H9 (cell line): ENCODE data around the gene UST. TPM values are rescaled to one million over a fixed set of nuclear protein-coding genes. Genes with fewer than 3 reads are reported as not detected.
"Not testable (repeated sequence)": the region's sequence is repeated elsewhere in the genome, so short reads cannot be mapped to it uniquely, and the experiment has no call there.

Experiments
- DNase-seq: peaks from one replicate; pipeline ENCODE4 v3.0.0-alpha.2; 2017
- H2AFZ ChIP-seq: one replicate; pipeline ENCODE4 v1.6.1; 2013; ENCODE audit warnings: mild to moderate bottlenecking, low read length, control low read depth, moderate library complexity
- H2AK5ac ChIP-seq: 2 replicates; pipeline ENCODE4 v1.6.1; 2013; ENCODE audit warnings: low read length, control low read depth, mixed read lengths; ENCODE audit not compliant: insufficient read length
- H2BK120ac ChIP-seq: one replicate; pipeline ENCODE4 v1.6.1; 2013; ENCODE audit warnings: low read depth, mild to moderate bottlenecking, low read length, control low read depth, inconsistent platforms; ENCODE audit not compliant: poor library complexity, severe bottlenecking
- H2BK12ac ChIP-seq: 2 replicates; pipeline ENCODE4 v1.6.1; 2013; ENCODE audit warnings: low read length, control low read depth, mixed read lengths, low read depth; ENCODE audit not compliant: insufficient read length
- H2BK15ac ChIP-seq: 2 replicates; pipeline ENCODE4 v1.6.1; 2013; ENCODE audit warnings: low read depth, low read length, control low read depth
- H2BK20ac ChIP-seq: one replicate; pipeline ENCODE4 v1.6.1; 2013; ENCODE audit warnings: low read depth, mild to moderate bottlenecking, low read length, control low read depth, inconsistent platforms; ENCODE audit not compliant: poor library complexity, severe bottlenecking
- H2BK5ac ChIP-seq: 2 replicates; pipeline ENCODE4 v1.6.1; 2013; ENCODE audit warnings: low read length, control low read depth, mixed read lengths; ENCODE audit not compliant: insufficient read length
- H3K14ac ChIP-seq: 2 replicates; pipeline ENCODE4 v1.6.1; 2013; ENCODE audit warnings: low read length, control low read depth; ENCODE audit not compliant: insufficient read depth
- H3K18ac ChIP-seq: 2 replicates; pipeline ENCODE4 v1.6.1; 2013; ENCODE audit warnings: low read depth, mild to moderate bottlenecking, mixed read lengths, low read length, control low read depth; ENCODE audit not compliant: insufficient read length
- H3K23ac ChIP-seq: 2 replicates; pipeline ENCODE4 v1.6.1; 2013; ENCODE audit warnings: low read length, control low read depth, mixed read lengths, low read depth; ENCODE audit not compliant: insufficient read length
- H3K23me2 ChIP-seq: 2 replicates; pipeline ENCODE4 v1.6.1; 2013; ENCODE audit warnings: low read depth, mild to moderate bottlenecking, mixed read lengths, low read length, control low read depth; ENCODE audit not compliant: insufficient read length, poor library complexity, severe bottlenecking
- H3K27ac ChIP-seq: 2 replicates; pipeline ENCODE4 v1.5.1; 2013; ENCODE audit warnings: low read length, control low read depth, mixed read lengths, low read depth; ENCODE audit not compliant: insufficient read length
- H3K27me3 ChIP-seq: 2 replicates; pipeline ENCODE4 v1.6.1; 2013; ENCODE audit warnings: low read length, control low read depth, inconsistent platforms; ENCODE audit not compliant: insufficient read depth
- H3K4ac ChIP-seq: 2 replicates; pipeline ENCODE4 v1.6.1; 2013; ENCODE audit warnings: low read depth, mild to moderate bottlenecking, control low read depth, inconsistent platforms, low read length, moderate library complexity
- H3K4me1 ChIP-seq: 2 replicates; pipeline ENCODE4 v1.6.1; 2013; ENCODE audit warnings: low read length, control low read depth, inconsistent platforms; ENCODE audit not compliant: insufficient read depth
- H3K4me2 ChIP-seq: 2 replicates; pipeline ENCODE4 v1.6.1; 2013; ENCODE audit warnings: low read length, control low read depth, mixed read lengths; ENCODE audit not compliant: insufficient read length, insufficient read depth
- H3K56ac ChIP-seq: 2 replicates; pipeline ENCODE4 v1.6.1; 2013; ENCODE audit warnings: low read depth, mild to moderate bottlenecking, mixed read lengths, low read length, control low read depth; ENCODE audit not compliant: insufficient read length
- H3K79me1 ChIP-seq: 2 replicates; pipeline ENCODE4 v1.6.1; 2013; ENCODE audit warnings: low read depth, mild to moderate bottlenecking, moderate library complexity, low read length, control low read depth, inconsistent platforms; ENCODE audit not compliant: insufficient read depth, poor library complexity, severe bottlenecking
- H3K79me2 ChIP-seq: 2 replicates; pipeline ENCODE4 v1.6.1; 2013; ENCODE audit warnings: low read length, control low read depth, inconsistent platforms; ENCODE audit not compliant: insufficient read depth
- H3K9ac ChIP-seq: 2 replicates; pipeline ENCODE4 v1.6.1; 2013; ENCODE audit warnings: low read length, control low read depth, mixed read lengths; ENCODE audit not compliant: insufficient read length; ENCODE audit errors: extremely low read depth
- H3K9me3 ChIP-seq: one replicate; pipeline ENCODE4 v1.6.1; 2013; ENCODE audit warnings: low read depth, low read length, inconsistent platforms; ENCODE audit not compliant: control insufficient read depth
- H3T11ph ChIP-seq: one replicate; pipeline ENCODE4 v1.6.1; 2013; ENCODE audit warnings: mild to moderate bottlenecking, low read length, control low read depth, inconsistent platforms
- H4K20me1 ChIP-seq: one replicate; pipeline ENCODE4 v1.6.1; 2013; ENCODE audit not compliant: control insufficient read depth, insufficient read length, insufficient read depth
- H4K5ac ChIP-seq: 2 replicates; pipeline ENCODE4 v1.6.1; 2013; ENCODE audit warnings: low read depth, mild to moderate bottlenecking, mixed read lengths, low read length, control low read depth; ENCODE audit not compliant: insufficient read length
- H4K8ac ChIP-seq: replicated peaks from 2 replicates; pipeline ENCODE4 v1.6.1; 2013; ENCODE audit warnings: low read length, control low read depth, mixed read lengths, low read depth; ENCODE audit not compliant: insufficient read length
- H4K91ac ChIP-seq: 2 replicates; pipeline ENCODE4 v1.6.1; 2013; ENCODE audit warnings: low read depth, mild to moderate bottlenecking, moderate library complexity, mixed read lengths, low read length, control low read depth; ENCODE audit not compliant: insufficient read length
- H3K27ac Mint-ChIP-seq, 3 experiments: 2 replicates in 2 of 3; 3 replicates in 1 of 3; pipeline ENCODE4 v1.8.0; 2020 to 2021; ENCODE audit warnings: mixed read lengths in 3 of 3, mild to moderate bottlenecking in 1 of 3, moderate library complexity in 1 of 3
- H3K27me3 Mint-ChIP-seq: 2 replicates; pipeline ENCODE4 v1.8.0; 2021; ENCODE audit warnings: low read depth, mild to moderate bottlenecking, moderate library complexity, mixed read lengths
- H3K36me3 Mint-ChIP-seq, 3 experiments: 2 replicates in 2 of 3; 3 replicates in 1 of 3; pipeline ENCODE4 v1.8.0; 2020 to 2021; ENCODE audit warnings: low read depth in 3 of 3, mixed read lengths in 3 of 3; ENCODE audit not compliant: insufficient read depth in 1 of 3
- H3K4me1 Mint-ChIP-seq, 2 experiments: 2 replicates each; pipeline ENCODE4 v1.8.0; 2020; ENCODE audit warnings: mixed read lengths in 2 of 2
- H3K4me3 Mint-ChIP-seq, 2 experiments: 2 replicates in 1 of 2; 3 replicates in 1 of 2; pipeline ENCODE4 v1.8.0; 2020 to 2021; ENCODE audit warnings: mild to moderate bottlenecking in 2 of 2, mixed read lengths in 2 of 2, moderate library complexity in 1 of 2
- H3K9me3 Mint-ChIP-seq, 2 experiments: 2 replicates in 1 of 2; 3 replicates in 1 of 2; pipeline ENCODE4 v1.8.0; 2020; ENCODE audit warnings: mild to moderate bottlenecking in 2 of 2, mixed read lengths in 2 of 2, moderate library complexity in 1 of 2
- WGBS: extraction: QIAGEN DNeasy Blood & Tissue Kit; methylation state at CpG from one replicate; pipeline ENCODE4 v1.1.7; 2013; ENCODE audit warnings: missing lambda C conversion rate, low lambda C conversion rate, mixed read lengths; ENCODE audit not compliant: insufficient read length; ENCODE audit errors: extremely low coverage; 5-methylcytosine and 5-hydroxymethylcytosine counted together
- total RNA-seq: library from RNA; stranded (reverse); gene quantifications from 2 replicates; pipeline ENCODE4 v1.2.1, GENCODE V29; 2021
- TF ChIP-seq, protein P1 (sequence below): fragments of 200-600 bp; sonication (generic); conservative IDR thresholded peaks from 3 replicates; pipeline ENCODE4 v1.8.0; 2021; ENCODE audit warnings: antibody characterized with exemption, mild to moderate bottlenecking

UST gene
- total RNA-seq, 1 experiment from 2014 or later = 14.4 TPM

DNA sequence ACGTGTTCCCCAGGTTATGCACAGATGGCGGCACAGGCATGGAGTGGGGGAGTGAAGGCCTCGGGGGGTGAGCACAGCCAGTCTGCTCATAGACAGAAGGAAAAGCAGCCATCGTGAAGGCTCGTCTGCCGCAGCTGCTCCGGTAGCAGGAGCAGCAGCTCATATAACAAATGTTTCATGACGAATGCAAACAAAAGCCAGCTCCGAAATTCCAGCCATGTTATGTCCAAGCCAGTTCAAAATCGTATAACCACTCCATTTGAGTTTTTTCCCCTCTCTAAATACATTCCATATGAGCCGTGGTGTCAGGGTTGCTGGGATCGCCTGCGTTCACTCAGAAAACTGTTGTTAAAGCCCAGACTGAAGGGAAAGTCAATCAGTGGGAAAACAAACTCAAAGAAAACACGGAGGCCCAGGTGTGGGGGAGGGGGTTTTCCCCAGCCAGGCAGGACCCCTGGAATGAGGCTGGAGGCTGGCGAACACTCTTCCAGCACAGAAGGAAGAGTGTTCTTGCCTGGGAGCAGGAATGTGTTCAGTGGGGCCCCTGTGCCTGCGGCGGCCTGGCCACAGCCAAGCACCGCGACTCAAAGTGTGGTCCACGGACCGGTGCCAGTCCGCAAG is 290.3 kb downstream of the UST start:
- Histone ChIP-seq H3K27ac (no peak overlapping the region), H3T11ph (no peak overlapping the region), H3K79me1 (no peaks in the 10 kb centered on the region), H3K9me3 (no peaks in the 10 kb centered on the region), H3K18ac (no peak overlapping the region), H3K56ac (no peak overlapping the region), H2BK120ac (no peak overlapping the region), H2BK5ac (no peak overlapping the region), H4K20me1 (no peaks in the 10 kb centered on the region), H3K9ac (no peak overlapping the region), H2BK12ac (no peak overlapping the region), H3K23ac (no peak overlapping the region), H2AK5ac (no peak overlapping the region), H3K14ac (no peak overlapping the region), H3K4me1 (no peaks in the 10 kb centered on the region; the same call in 1 of the 2 replicates), H2BK15ac (no peak overlapping the region), H4K8ac (no peak overlapping the region), H3K79me2 (no peaks in the 10 kb centered on the region), H3K23me2 (no peaks in the 10 kb centered on the region), H4K91ac (no peak overlapping the region), H2BK20ac (no peak overlapping the region), H3K27me3 (no peaks in the 10 kb centered on the region), H4K5ac (no peak overlapping the region), H3K4ac (no peak overlapping the region), H3K4me2 (no peak overlapping the region), H2AFZ (no peak overlapping the region)
- DNase-seq = no peak
- H3K9me3 Mint-ChIP-seq = no peaks in the 10 kb centered on the region
- peaks cover 4 to 10% (median 4%) of the 10 kb centered on the region in 3 experiments; a peak in 6 of 7 replicates for H3K36me3 Mint-ChIP-seq
- no CpG with 5 or more reads among the region's 22 CpGs for WGBS
- no peaks in the 10 kb centered on the region; the same call in 1 of the 2 replicates for H3K27me3 Mint-ChIP-seq
- TF ChIP-seq, protein P1, sequence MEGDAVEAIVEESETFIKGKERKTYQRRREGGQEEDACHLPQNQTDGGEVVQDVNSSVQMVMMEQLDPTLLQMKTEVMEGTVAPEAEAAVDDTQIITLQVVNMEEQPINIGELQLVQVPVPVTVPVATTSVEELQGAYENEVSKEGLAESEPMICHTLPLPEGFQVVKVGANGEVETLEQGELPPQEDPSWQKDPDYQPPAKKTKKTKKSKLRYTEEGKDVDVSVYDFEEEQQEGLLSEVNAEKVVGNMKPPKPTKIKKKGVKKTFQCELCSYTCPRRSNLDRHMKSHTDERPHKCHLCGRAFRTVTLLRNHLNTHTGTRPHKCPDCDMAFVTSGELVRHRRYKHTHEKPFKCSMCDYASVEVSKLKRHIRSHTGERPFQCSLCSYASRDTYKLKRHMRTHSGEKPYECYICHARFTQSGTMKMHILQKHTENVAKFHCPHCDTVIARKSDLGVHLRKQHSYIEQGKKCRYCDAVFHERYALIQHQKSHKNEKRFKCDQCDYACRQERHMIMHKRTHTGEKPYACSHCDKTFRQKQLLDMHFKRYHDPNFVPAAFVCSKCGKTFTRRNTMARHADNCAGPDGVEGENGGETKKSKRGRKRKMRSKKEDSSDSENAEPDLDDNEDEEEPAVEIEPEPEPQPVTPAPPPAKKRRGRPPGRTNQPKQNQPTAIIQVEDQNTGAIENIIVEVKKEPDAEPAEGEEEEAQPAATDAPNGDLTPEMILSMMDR = no peak
- no peak overlapping the region; a peak in 1 of 5 replicates for H3K4me3 Mint-ChIP-seq
- H3K27ac Mint-ChIP-seq = peak overlapping the region; percentile 42 to 94 (median 93)
- peaks cover 26 to 41% of the 10 kb centered on the region in 2 experiments for H3K4me1 Mint-ChIP-seq

DNA sequence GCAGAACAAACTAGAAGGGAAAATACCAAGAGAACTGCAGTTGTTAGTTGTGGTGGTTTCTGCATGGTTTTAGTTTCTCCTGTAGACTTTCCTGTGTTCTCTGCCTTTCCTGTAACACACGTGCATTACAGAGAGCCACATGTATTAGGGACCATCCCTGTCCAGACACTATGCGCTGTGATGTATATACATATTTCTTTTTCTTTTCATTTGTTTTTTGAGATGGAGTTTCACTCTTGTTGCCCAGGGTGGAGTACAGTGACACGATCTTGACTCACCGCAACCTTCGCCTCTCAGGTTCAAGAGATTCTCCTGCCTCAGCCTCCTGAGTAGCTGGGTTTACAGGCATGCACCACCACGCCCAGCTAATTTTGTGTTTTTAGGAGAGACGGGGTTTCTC is 292.2 kb downstream of the UST start:
- H3K4me3 Mint-ChIP-seq, H3K4me1 ChIP-seq, H4K8ac ChIP-seq, H2BK5ac ChIP-seq, H2AFZ ChIP-seq, H3K27ac Mint-ChIP-seq, H3K79me1 ChIP-seq, H3K79me2 ChIP-seq, DNase-seq, H3K27me3 Mint-ChIP-seq, H3K23me2 ChIP-seq, H2BK20ac ChIP-seq, H3K9me3 Mint-ChIP-seq, H3K27ac ChIP-seq, H2BK15ac ChIP-seq, H3K4me2 ChIP-seq, H3K4ac ChIP-seq, H3K18ac ChIP-seq, H3K27me3 ChIP-seq, H3K56ac ChIP-seq, H3K9me3 ChIP-seq, H3K9ac ChIP-seq, H4K5ac ChIP-seq, H3K14ac ChIP-seq, H4K91ac ChIP-seq, H3T11ph ChIP-seq, H3K23ac ChIP-seq, H2AK5ac ChIP-seq, H2BK12ac ChIP-seq, H4K20me1 ChIP-seq, H2BK120ac ChIP-seq: not testable (repeated sequence)
- peaks cover 18 to 32% of the 10 kb centered on the region in 2 experiments for H3K4me1 Mint-ChIP-seq
- WGBS = no CpG with 5 or more reads among the region's 7 CpGs
- peaks cover 4 to 11% (median 7%) of the 10 kb centered on the region in 3 experiments; a peak in 6 of 7 replicates for H3K36me3 Mint-ChIP-seq
